AG09319 (cell line): ENCODE results near the gene PALD1.

ENCODE experiments used
- DNase-seq: peaks from one replicate; pipeline ENCODE4 v3.0.0-alpha.2; 2010; ENCODE audit warnings: low read depth; ENCODE audit errors: extremely low read depth
- TF ChIP-seq, protein P1 (sequence below): IDR thresholded peaks from 2 replicates; pipeline ENCODE4 v1.5.1; 2011; ENCODE audit warnings: low read depth, mild to moderate bottlenecking, inconsistent platforms, low read length, moderate library complexity

Gene PALD1

DNA sequence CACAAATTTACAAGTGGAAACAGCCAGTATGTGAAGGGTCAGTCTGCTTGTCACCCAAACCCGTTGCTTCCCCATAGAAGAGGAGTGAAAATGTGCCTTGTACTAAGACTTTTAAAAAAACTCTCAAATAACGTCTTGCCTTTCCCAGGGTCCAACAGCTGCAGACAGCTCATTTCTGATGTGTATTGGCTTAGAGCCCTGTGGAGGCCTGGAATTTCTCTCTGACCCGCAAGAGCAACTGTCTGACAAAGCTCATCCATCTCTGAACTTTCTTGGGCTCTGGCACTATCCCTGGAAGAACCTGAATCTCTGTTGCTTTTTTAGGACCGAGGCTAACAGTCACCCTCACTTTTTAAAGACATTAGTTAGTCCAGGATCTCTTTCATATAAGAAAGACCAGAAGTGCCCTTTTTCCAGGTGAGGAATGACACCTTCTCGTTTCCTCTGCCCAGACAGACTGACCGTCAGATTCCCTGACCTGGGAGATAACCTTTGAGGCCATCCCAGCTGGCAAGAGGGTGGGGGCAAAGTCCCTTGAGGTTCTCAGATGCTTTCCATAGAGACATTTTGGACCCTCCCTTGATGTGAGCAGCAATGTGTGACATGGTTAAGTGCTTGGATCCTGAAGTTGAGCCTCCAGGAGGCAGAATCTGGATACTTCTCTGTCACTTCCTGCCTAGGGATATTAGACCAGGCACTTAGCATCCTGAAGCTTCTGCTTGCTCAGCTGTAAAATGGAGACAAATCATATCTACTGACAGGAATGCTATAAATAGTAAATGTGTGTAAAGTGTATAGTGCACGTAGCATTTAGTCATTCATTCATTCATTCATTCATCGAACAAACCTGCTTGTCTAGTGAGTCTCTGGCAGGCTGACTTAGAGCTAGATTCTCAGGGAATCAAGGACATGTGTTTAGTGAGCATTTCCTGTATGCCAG lies 32.6 kb upstream of the PALD1 start:
- DNase-seq = no peak
- TF ChIP-seq, protein P1, sequence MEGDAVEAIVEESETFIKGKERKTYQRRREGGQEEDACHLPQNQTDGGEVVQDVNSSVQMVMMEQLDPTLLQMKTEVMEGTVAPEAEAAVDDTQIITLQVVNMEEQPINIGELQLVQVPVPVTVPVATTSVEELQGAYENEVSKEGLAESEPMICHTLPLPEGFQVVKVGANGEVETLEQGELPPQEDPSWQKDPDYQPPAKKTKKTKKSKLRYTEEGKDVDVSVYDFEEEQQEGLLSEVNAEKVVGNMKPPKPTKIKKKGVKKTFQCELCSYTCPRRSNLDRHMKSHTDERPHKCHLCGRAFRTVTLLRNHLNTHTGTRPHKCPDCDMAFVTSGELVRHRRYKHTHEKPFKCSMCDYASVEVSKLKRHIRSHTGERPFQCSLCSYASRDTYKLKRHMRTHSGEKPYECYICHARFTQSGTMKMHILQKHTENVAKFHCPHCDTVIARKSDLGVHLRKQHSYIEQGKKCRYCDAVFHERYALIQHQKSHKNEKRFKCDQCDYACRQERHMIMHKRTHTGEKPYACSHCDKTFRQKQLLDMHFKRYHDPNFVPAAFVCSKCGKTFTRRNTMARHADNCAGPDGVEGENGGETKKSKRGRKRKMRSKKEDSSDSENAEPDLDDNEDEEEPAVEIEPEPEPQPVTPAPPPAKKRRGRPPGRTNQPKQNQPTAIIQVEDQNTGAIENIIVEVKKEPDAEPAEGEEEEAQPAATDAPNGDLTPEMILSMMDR = no peak

DNA sequence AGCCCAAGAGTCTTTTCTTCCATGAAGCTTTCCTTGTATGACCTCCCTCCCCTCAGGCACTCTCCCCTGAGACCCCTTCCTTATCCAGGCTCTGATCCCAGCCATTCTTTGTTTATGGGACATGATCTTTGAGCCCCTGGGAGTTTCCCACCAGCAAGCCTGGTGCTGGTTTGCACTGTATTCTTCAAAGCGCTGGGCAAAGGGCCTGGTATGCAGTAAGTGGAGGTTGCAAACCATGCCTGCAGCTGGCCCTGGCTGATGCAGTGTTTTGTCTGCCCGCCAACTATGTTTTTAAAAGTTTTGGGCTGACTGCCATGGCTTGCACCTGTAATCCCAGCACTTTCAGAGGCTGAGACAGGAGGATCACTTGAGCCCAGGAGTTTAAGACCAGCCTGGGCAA lies 30.3 kb upstream of the PALD1 start:
- no peak for DNase-seq
- TF ChIP-seq, protein P1 = no peak

DNA sequence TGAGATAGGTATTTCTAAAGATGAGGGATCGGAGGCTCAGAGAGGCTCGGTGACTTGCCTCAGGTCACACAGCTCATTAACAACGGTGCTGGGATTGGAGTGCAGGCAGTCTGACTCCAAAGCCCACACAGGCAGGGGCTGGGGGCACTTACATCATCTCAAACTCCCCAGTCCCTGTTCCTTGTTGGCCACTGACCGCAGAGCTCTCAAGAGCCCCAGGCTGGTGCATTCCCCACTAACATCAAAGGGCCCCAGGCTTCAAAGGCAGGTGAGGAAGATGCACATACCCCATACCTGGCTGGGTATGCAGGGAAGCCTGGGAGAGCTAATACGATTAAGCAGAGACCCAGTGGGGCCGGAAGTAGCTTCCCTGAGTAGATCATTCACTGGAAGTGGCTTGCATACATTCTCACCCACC lies 23.3 kb upstream of the PALD1 start:
- DNase-seq = no peak
- TF ChIP-seq, protein P1 = no peak

DNA sequence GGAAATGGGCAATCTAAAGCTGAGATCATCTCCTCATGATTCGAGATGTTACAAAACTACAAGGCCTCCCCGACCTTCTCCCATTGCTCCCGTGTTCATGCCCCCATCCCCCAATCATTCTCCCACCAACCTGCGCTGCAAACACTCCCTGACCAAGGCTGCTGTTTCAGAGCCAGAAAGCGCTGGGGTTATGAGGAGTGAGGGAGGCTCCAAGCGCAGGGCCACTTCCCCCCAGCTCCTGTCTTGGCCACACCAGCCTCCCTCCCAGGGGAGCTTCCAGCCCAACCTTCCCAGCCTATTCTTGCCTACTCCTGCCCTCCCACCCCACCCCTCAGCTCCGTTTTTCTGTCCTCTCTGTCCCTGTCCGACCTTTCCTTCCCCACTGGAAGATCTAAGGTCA lies 22.4 kb upstream of the PALD1 start:
- DNase-seq = no peak
- TF ChIP-seq, protein P1 = no peak

DNA sequence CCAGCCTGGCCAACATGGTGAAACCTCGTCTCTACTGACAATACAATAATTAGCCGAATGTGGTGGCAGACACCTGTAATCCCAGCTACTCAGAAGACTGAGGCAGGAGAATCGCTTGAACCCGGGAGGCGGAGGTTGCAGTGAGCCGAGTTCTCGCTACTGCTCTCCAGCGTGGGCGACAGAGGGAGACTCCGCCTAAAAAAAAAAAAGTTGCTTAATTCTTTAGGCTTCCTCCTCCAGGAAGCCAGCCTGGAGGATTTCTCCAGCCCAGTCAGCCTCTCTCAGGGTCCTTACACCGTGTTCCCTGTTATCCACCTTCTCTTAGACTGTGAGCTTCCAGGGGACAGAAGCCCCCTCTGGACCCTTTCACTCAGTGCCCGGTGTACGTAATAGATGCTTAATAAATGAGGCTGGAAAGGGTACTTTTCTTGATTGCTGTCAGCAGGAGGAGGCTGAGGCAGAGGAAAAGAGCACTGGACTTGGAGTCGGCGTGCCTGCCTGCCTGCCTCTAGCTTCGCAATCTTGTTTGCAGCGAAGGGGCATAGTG lies 20.7 kb upstream of the PALD1 start:
- TF ChIP-seq, protein P1 = no peak
- no peak for DNase-seq

DNA sequence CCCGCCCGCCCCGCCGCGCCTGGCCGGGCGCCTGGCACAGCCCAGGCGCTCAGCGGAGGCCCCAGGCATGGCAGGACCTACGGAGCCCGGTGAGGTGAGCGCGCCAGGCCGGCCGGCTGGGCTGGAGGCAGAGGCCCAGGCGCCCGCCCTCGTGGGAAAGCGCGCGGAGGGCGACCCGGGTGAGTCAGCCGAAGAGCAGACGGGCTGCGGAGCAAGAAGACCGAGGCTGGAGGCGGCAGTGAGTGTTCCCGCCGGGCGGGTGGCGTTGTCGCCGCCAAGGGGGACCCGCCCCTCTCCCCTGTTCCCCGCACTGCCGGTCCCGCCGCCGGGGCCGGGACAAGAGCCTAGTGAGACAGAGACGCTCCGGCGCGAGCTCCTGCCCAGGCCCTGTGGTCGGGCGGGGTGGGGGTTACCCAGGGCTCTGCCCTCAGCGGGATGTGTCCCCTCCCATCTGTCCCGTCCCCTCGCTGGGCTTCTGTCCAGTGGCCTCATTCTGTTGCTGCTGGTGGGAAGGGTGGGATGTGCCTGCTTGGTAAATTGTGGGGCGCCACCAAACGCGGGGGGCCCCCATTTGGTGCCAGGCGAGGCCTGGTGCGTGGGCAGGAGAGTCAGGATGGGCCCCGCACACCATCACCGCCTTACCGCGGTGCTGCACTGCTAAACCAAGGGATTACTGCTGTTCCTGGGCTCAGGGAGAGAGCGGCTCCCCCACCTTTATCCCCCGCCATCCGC lies 20.1 kb upstream of the PALD1 start:
- TF ChIP-seq, protein P1 = no peak
- DNase-seq = peak; percentile 14
